Panc1 (cell line): ENCODE data around the gene FGD4. TPM values are rescaled to one million over a fixed set of nuclear protein-coding genes. Genes with fewer than 3 reads are reported as not detected.

ENCODE experiments used
- ATAC-seq: fragments of 200-7000 bp; cut with Tn5 transposase; 2 replicates; pipeline ENCODE4 v1.9.1; 2020; ENCODE audit warnings: mild to moderate bottlenecking, moderate library complexity
- BruUV-seq: library from RNA; stranded (reverse); fragments of 400-500 nt; replicated peaks from 2 replicates; lab custom pipeline; 2021; lab: Mats Ljungman, UMichigan
- CTCF ChIA-PET: fragments of 300-600 bp; sonication (Branson Sonifier 250); formaldehyde crosslinking; loops from one replicate; lab custom pipeline; 2022; ENCODE audit warnings: antibody characterized with exemption; lab: Charles Lee
- POLR2A ChIA-PET: fragments of 300-600 bp; sonication (Branson Sonifier 250); formaldehyde crosslinking; loops from one replicate; lab custom pipeline; 2022; ENCODE audit warnings: antibody characterized with exemption; lab: Charles Lee
- DNase-seq: peaks from one replicate; pipeline ENCODE4 v3.0.0-alpha.2; 2010; ENCODE audit warnings: low read depth, low spot score
- H3K27ac ChIP-seq: 2 replicates; pipeline ENCODE4 v1.5.1; 2011; ENCODE audit warnings: mild to moderate bottlenecking, low read length, inconsistent platforms
- H3K27me3 ChIP-seq: fragments of 200-500 bp; sonication (Bioruptor generic); 2 replicates; pipeline ENCODE4 v1.6.0; 2014; ENCODE audit warnings: low read length, inconsistent platforms; ENCODE audit not compliant: control insufficient read depth, insufficient read depth
- H3K36me3 ChIP-seq: fragments of 200-500 bp; sonication (Bioruptor generic); 2 replicates; pipeline ENCODE4 v1.5.1; 2014; ENCODE audit warnings: inconsistent platforms, mild to moderate bottlenecking, low read length, moderate library complexity; ENCODE audit not compliant: control insufficient read depth, insufficient read depth
- H3K4me1 ChIP-seq: 2 replicates; pipeline ENCODE4 v1.5.1; 2011; ENCODE audit warnings: inconsistent platforms, mild to moderate bottlenecking, low read length, moderate library complexity; ENCODE audit not compliant: control insufficient read depth, insufficient read depth
- H3K4me3 ChIP-seq, 2 experiments: 2 replicates each; pipeline ENCODE4 v1.5.1; 2011 to 2012; ENCODE audit warnings: low read depth in 2 of 2, low read length in 2 of 2, mild to moderate bottlenecking in 2 of 2, inconsistent platforms in 1 of 2, moderate library complexity in 1 of 2
- H3K9me3 ChIP-seq: fragments of 200-500 bp; sonication (Bioruptor generic); 2 replicates; pipeline ENCODE4 v1.5.1; 2014; ENCODE audit warnings: low read depth, mild to moderate bottlenecking, inconsistent platforms, low read length, moderate library complexity; ENCODE audit not compliant: control insufficient read depth, insufficient read depth
- POLR2AphosphoS5 ChIP-seq: IDR thresholded peaks from 2 replicates; pipeline ENCODE4 v1.6.1; 2012; ENCODE audit warnings: mild to moderate bottlenecking, low read depth, low read length, moderate library complexity
- SIN3A ChIP-seq: IDR thresholded peaks from 2 replicates; pipeline ENCODE4 v1.6.1; 2012; ENCODE audit warnings: low read depth, mild to moderate bottlenecking, low read length, moderate library complexity, borderline replicate concordance; ENCODE audit not compliant: insufficient read depth
- TCF7L2 ChIP-seq: IDR thresholded peaks from 2 replicates; pipeline ENCODE4 v1.6.1; 2011; ENCODE audit warnings: mild to moderate bottlenecking, low read depth, low read length, inconsistent platforms
- in situ Hi-C: cut with HindIII; loops from 2 replicates; pipeline ENCODE4 v1.10.0; 2016; ENCODE audit warnings: low sequenced_read_pairs, low pct_unique_long_range_greater_than_20kb
- intact Hi-C: fragments of 100-400 bp; cut with micrococcal nuclease; formaldehyde crosslinking; loops from one replicate; pipeline ENCODE4 v1.10.0; 2022; ENCODE audit not compliant: unreplicated experiment
- total RNA-seq: library from RNA; stranded (reverse); gene quantifications from one replicate; pipeline ENCODE4 v1.2.1, GENCODE V29; 2021; ENCODE audit not compliant: unreplicated experiment
- TF ChIP-seq, protein P1 (sequence below): fragments of 450-650 bp; IDR thresholded peaks from 2 replicates; pipeline ENCODE4 v1.5.1; 2017; ENCODE audit warnings: mild to moderate bottlenecking
- TF ChIP-seq, protein P2 (sequence below), 2 experiments: IDR thresholded peaks; 2 replicates each; pipeline ENCODE4 v1.6.1; 2011 to 2012; ENCODE audit warnings: low read depth in 2 of 2, control low read depth in 1 of 2, low read length in 1 of 2, mild to moderate bottlenecking in 1 of 2, moderate library complexity in 1 of 2; ENCODE audit not compliant: insufficient read depth in 1 of 2

Gene FGD4
- total RNA-seq, 1 experiment from 2014 or later = 5.0 TPM

DNA sequence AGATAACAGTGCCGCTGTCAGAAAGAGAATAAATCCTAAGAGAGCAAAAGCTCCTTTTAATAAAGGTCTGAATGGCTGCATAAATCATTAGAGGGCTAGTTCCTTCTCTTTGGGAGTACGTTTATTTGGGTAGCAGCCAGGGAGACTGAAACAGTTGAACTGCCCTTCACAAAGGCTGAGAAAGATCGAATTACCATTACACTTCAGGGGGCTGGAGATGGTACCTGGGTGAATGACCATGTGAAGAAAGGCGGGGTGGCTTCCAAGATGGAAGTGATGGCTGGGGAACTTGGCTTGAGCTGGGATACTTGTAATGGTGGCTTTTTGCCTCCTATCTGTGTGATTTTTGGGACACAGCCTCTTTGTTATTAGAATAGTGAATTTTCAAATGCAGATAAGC, 1.7 kb upstream of the FGD4 start:
- CTCF ChIA-PET = no interaction called here
- H3K4me3 ChIP-seq = no peak overlapping the region
- TF ChIP-seq POLR2AphosphoS5 (no peak), SIN3A (no peak), TCF7L2 (no peak)
- TF ChIP-seq, protein P1, sequence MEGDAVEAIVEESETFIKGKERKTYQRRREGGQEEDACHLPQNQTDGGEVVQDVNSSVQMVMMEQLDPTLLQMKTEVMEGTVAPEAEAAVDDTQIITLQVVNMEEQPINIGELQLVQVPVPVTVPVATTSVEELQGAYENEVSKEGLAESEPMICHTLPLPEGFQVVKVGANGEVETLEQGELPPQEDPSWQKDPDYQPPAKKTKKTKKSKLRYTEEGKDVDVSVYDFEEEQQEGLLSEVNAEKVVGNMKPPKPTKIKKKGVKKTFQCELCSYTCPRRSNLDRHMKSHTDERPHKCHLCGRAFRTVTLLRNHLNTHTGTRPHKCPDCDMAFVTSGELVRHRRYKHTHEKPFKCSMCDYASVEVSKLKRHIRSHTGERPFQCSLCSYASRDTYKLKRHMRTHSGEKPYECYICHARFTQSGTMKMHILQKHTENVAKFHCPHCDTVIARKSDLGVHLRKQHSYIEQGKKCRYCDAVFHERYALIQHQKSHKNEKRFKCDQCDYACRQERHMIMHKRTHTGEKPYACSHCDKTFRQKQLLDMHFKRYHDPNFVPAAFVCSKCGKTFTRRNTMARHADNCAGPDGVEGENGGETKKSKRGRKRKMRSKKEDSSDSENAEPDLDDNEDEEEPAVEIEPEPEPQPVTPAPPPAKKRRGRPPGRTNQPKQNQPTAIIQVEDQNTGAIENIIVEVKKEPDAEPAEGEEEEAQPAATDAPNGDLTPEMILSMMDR = no peak
- TF ChIP-seq, protein P2, sequence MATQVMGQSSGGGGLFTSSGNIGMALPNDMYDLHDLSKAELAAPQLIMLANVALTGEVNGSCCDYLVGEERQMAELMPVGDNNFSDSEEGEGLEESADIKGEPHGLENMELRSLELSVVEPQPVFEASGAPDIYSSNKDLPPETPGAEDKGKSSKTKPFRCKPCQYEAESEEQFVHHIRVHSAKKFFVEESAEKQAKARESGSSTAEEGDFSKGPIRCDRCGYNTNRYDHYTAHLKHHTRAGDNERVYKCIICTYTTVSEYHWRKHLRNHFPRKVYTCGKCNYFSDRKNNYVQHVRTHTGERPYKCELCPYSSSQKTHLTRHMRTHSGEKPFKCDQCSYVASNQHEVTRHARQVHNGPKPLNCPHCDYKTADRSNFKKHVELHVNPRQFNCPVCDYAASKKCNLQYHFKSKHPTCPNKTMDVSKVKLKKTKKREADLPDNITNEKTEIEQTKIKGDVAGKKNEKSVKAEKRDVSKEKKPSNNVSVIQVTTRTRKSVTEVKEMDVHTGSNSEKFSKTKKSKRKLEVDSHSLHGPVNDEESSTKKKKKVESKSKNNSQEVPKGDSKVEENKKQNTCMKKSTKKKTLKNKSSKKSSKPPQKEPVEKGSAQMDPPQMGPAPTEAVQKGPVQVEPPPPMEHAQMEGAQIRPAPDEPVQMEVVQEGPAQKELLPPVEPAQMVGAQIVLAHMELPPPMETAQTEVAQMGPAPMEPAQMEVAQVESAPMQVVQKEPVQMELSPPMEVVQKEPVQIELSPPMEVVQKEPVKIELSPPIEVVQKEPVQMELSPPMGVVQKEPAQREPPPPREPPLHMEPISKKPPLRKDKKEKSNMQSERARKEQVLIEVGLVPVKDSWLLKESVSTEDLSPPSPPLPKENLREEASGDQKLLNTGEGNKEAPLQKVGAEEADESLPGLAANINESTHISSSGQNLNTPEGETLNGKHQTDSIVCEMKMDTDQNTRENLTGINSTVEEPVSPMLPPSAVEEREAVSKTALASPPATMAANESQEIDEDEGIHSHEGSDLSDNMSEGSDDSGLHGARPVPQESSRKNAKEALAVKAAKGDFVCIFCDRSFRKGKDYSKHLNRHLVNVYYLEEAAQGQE (IDR thresholded peaks at IDR 0.05; ENCODE audit: insufficient read depth in 1 of 2, low read depth in 2 of 2, low read length in 1 of 2) = no peak
- in situ Hi-C loops (no loop called here), intact Hi-C loops (no loop called here)
- H3K9me3 ChIP-seq = no peaks in the 10 kb centered on the region
- POLR2A ChIA-PET = no interaction called here
- H3K4me1 ChIP-seq = peaks cover 7% of the 10 kb centered on the region
- no peak overlapping the region for H3K27ac ChIP-seq
- H3K36me3 ChIP-seq = no peaks in the 10 kb centered on the region; the same call in 1 of the 2 replicates
- 0 out of 2 replicates have a peak, but pooled peaks cover 4% of the 10 kb centered on the region for H3K27me3 ChIP-seq
- no TSS peak for BruUV-seq
- ATAC-seq = no peak
- no peak for DNase-seq

DNA sequence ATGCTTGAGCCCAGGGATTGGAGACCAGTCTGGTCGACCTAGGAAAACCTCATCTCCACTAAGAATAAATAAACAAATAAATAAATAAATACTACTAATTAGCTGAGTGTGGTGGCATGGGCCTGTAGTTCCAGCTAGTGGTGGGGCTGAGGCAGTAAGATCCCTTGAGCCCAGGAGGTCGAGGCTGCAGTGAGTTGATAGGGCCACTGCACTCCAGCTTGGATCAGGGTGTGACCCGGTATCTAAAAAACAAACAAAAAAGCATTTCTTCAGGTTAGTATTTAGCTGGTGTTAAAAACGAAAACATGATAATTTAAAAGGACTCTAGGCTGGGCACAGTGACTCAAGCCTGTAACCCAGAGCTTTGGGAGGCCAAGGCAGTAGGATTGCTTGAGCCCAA, 1.2 kb upstream of the FGD4 start:
- intact Hi-C loops = no loop called here
- Histone ChIP-seq H3K4me3 (no peak overlapping the region), H3K27me3 (0 out of 2 replicates have a peak, but pooled peaks cover 4% of the 10 kb centered on the region), H3K27ac (no peak overlapping the region), H3K4me1 (peaks cover 7% of the 10 kb centered on the region), H3K36me3 (no peaks in the 10 kb centered on the region; the same call in 1 of the 2 replicates), H3K9me3 (no peaks in the 10 kb centered on the region)
- BruUV-seq = no TSS peak
- TF ChIP-seq SIN3A (no peak), POLR2AphosphoS5 (no peak), TCF7L2 (no peak)
- TF ChIP-seq, protein P1 = no peak
- TF ChIP-seq, protein P2 (IDR thresholded peaks at IDR 0.05; ENCODE audit: insufficient read depth in 1 of 2, low read depth in 2 of 2, low read length in 1 of 2) = no peak
- DNase-seq (no peak), ATAC-seq (no peak)
- in situ Hi-C loops = no loop called here
- POLR2A ChIA-PET = interaction anchor here (0.5 kb wide), 1 partner anchor 142 kb away, joined by 3 read pairs; no protein-coding TSS in a partner anchor
- CTCF ChIA-PET = interaction anchor here (0.6 kb wide), 1 partner anchor 45 kb away, joined by 3 read pairs; no protein-coding TSS in a partner anchor
